NCI-H524 treated with DMSO at 0.1 percent for 48 hours (cell line): ENCODE data around the gene PHEX.
"Not testable (repeated sequence)": the region's sequence is repeated elsewhere in the genome, so short reads cannot be mapped to it uniquely, and the experiment has no call there.

Source experiments
- DNase-seq: peaks from one replicate; lab custom pipeline; 2025; lab: John Stamatoyannopoulos, UW

Gene PHEX

GRCh38 chrX:22247169-22247568 lies 215.0 kb downstream of the PHEX start:
- DNase-seq: no peak

GRCh38 chrX:22248401-22248800 lies 216.3 kb downstream of the PHEX start:
- no peak for DNase-seq

GRCh38 chrX:22249371-22249770 lies 217.2 kb downstream of the PHEX start:
- no peak for DNase-seq

- DNase-seq: peak; percentile 65
Measured at GRCh38 chrX:22268706-22269105, 236.6 kb downstream of the PHEX start.

GRCh38 chrX:22272613-22273012 lies 240.5 kb downstream of the PHEX start, which contains the start of gene CBLL2:
TSS of gene CBLL2 (plus strand) at chrX:22272913. CDS start at chrX:22272992, 79 bp downstream.
- no peak for DNase-seq

GRCh38 chrX:22273714-22274317 lies 241.7 kb downstream of the PHEX start:
- DNase-seq: no peak

GRCh38 chrX:22276781-22277180 lies 244.7 kb downstream of the PHEX start:
- no peak for DNase-seq

GRCh38 chrX:22278375-22278774 lies 246.2 kb downstream of the PHEX start:
- DNase-seq: no peak

- not testable (repeated sequence) for DNase-seq
Measured at GRCh38 chrX:22289209-22289608, 257.1 kb downstream of the PHEX start.

GRCh38 chrX:22296871-22297270 lies 264.7 kb downstream of the PHEX start:
- DNase-seq: no peak

- DNase-seq: no peak
Measured at GRCh38 chrX:22300130-22300529, 268.0 kb downstream of the PHEX start.
